ENCODE results near the gene PDAP1. TPM values are rescaled to one million over a fixed set of nuclear protein-coding genes. Genes with fewer than 3 reads are reported as not detected.

Gene PDAP1
- total and polyA plus RNA-seq, 9 donors = 31.1 to 155 (median 83.9) TPM

DNA sequence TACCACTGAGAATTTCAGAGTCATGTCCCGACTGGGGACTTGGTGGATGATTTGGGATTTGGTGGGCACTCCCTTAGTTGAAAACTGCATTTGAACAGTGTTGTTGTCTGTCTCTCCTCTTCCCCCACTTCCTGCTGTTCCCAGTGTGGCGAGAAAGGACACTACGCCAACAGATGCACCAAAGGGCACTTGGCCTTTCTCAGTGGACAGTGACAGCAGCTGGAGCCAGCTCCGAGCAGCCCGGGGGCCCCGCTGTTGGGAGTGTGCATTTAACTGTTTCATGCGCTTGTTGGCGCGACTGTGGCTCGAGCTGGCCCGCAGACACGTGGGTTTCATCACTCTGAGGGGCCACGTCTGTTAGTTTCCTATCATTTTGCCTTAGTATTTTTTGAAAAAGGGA lies 47.9 kb upstream of the PDAP1 start:
- WGBS, 3 donors = 56 to 58% (median 58%) methylated on average over 13 of the region's 13 CpGs
- no peak overlapping the region for H3K4me3 ChIP-seq
- intact Hi-C loops (cut with DNase I) = no loop called here
- no peaks in the 10 kb centered on the region for H3K36me3 ChIP-seq
- DNase-seq = no peak
- no peak overlapping the region for H3K27ac ChIP-seq
- H3K27me3 ChIP-seq = no peaks in the 10 kb centered on the region
- H3K4me1 ChIP-seq (ENCODE audit: insufficient read depth) = no peaks in the 10 kb centered on the region
- TF ChIP-seq, protein P1, sequence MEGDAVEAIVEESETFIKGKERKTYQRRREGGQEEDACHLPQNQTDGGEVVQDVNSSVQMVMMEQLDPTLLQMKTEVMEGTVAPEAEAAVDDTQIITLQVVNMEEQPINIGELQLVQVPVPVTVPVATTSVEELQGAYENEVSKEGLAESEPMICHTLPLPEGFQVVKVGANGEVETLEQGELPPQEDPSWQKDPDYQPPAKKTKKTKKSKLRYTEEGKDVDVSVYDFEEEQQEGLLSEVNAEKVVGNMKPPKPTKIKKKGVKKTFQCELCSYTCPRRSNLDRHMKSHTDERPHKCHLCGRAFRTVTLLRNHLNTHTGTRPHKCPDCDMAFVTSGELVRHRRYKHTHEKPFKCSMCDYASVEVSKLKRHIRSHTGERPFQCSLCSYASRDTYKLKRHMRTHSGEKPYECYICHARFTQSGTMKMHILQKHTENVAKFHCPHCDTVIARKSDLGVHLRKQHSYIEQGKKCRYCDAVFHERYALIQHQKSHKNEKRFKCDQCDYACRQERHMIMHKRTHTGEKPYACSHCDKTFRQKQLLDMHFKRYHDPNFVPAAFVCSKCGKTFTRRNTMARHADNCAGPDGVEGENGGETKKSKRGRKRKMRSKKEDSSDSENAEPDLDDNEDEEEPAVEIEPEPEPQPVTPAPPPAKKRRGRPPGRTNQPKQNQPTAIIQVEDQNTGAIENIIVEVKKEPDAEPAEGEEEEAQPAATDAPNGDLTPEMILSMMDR (IDR thresholded peaks at IDR 0.05) = no peak
- no peaks in the 10 kb centered on the region for H3K9me3 ChIP-seq

DNA sequence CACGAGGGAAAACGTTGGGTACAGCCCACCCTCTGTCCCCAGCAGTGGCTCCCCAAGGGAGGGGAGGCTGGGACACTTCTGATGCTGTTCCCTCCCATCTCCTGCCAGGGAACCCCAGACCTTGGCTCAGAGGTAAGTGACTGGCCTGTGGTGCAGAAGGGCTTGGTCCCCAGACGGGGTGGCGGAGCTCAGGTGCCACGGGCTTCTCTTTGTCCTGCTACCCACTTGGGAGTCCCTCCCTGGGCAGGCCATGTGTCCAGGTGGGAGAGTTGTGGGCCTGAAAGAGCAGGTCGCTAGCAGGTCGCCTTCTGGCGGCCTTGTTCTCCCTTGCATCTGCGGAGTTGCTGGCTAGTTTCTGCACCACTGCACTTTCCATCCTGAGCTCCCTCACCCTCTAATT lies 47.5 kb upstream of the PDAP1 start:
- no peak overlapping the region for H3K4me3 ChIP-seq
- intact Hi-C loops (cut with DNase I) = no loop called here
- H3K4me1 ChIP-seq (ENCODE audit: insufficient read depth) = no peaks in the 10 kb centered on the region
- WGBS, 3 donors = 68 to 80% (median 69%) methylated on average over 9 of the region's 9 CpGs
- TF ChIP-seq EP300 (IDR thresholded peaks at IDR 0.05) = no peak
- TF ChIP-seq, protein P1 (IDR thresholded peaks at IDR 0.05) = no peak
- no peak for TF ChIP-seq POLR2A (IDR thresholded peaks at IDR 0.05)
- H3K36me3 ChIP-seq = no peaks in the 10 kb centered on the region
- no peaks in the 10 kb centered on the region for H3K9me3 ChIP-seq
- H3K27ac ChIP-seq = no peak overlapping the region
- H3K27me3 ChIP-seq = no peaks in the 10 kb centered on the region
- no peak for DNase-seq

DNA sequence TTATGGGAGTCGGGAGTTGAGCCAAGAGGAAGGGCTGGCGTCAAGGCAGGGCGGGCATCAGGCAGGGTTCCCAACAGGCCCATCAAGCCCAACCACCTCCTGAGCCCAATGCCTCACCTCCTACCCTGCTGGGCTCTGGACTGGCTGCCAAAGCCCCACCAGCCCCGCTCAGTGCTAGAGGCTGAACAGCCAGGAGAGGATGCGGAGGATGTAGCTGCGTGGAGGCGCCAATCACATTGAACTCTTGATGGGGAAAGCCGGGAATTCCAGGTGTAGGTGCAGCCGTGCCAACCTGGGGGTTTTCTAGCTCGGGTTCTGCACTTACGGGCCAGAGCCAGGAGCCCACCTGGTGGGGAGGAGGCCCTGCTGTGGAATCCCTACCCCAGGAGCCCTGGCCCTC lies 44.7 kb upstream of the PDAP1 start:
- H3K4me1 ChIP-seq (ENCODE audit: insufficient read depth) = no peaks in the 10 kb centered on the region
- H3K9me3 ChIP-seq = no peaks in the 10 kb centered on the region
- no peaks in the 10 kb centered on the region for H3K27me3 ChIP-seq
- H3K27ac ChIP-seq = no peak overlapping the region
- H3K36me3 ChIP-seq = no peaks in the 10 kb centered on the region
- no peak for DNase-seq
- WGBS, 3 donors = 77 to 81% (median 80%) methylated on average over 11 of the region's 11 CpGs
- intact Hi-C loops (cut with DNase I) = no loop called here
- TF ChIP-seq, protein P1 (IDR thresholded peaks at IDR 0.05) = no peak
- TF ChIP-seq EP300 (IDR thresholded peaks at IDR 0.05) = no peak
- no peak for TF ChIP-seq POLR2A (IDR thresholded peaks at IDR 0.05)
- H3K4me3 ChIP-seq = no peak overlapping the region

- Histone ChIP-seq H3K27me3 (no peaks in the 10 kb centered on the region), H3K9me3 (no peaks in the 10 kb centered on the region), H3K4me1 (ENCODE audit: insufficient read depth) (no peaks in the 10 kb centered on the region), H3K27ac (no peak overlapping the region), H3K4me3 (no peak overlapping the region), H3K36me3 (no peaks in the 10 kb centered on the region)
- TF ChIP-seq POLR2A (IDR thresholded peaks at IDR 0.05) = no peak
- no peak for TF ChIP-seq EP300 (IDR thresholded peaks at IDR 0.05)
- TF ChIP-seq, protein P1 (IDR thresholded peaks at IDR 0.05) = no peak
- no peak for DNase-seq
- intact Hi-C loops (cut with DNase I) = no loop called here
- WGBS, 3 donors = 80 to 84% (median 84%) methylated on average over 13 of the region's 13 CpGs
These were observed 44.1 kb upstream of the PDAP1 start for GRCh38 chr7:99452541-99452940.

DNA sequence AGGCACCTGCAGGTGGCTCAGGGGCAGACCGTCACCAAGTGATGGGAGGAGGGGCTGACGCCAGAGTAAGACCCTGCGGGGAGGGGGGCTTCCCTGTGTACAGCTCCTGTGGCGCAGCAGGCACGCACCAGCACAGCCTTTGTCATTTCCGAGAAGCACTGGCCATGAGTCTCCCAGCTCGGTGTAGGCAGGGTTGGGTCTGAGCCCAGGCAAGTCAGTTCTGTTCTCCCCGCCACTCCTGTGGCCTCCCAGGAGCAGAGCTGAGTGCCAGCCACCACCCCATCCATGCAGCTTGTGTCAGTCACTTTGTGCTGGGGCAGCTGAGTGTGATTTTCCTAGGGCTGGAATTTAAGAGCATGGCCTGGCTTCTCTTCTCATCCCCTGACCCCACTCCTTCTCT lies 43.5 kb upstream of the PDAP1 start:
- intact Hi-C loops (cut with DNase I) = no loop called here
- H3K27ac ChIP-seq = no peak overlapping the region
- no peaks in the 10 kb centered on the region for H3K9me3 ChIP-seq
- no peaks in the 10 kb centered on the region for H3K36me3 ChIP-seq
- 75 to 85% (median 85%) methylated on average over 8 of the region's 8 CpGs for WGBS, 3 donors
- TF ChIP-seq, protein P1 (IDR thresholded peaks at IDR 0.05) = no peak
- TF ChIP-seq EP300 (IDR thresholded peaks at IDR 0.05) (no peak), POLR2A (IDR thresholded peaks at IDR 0.05) (no peak)
- no peak overlapping the region for H3K4me3 ChIP-seq
- no peaks in the 10 kb centered on the region for H3K27me3 ChIP-seq
- H3K4me1 ChIP-seq (ENCODE audit: insufficient read depth) = no peaks in the 10 kb centered on the region
- no peak for DNase-seq
